IMR-90 (cell line): ENCODE data around the gene ZACN. TPM values are rescaled to one million over a fixed set of nuclear protein-coding genes. Genes with fewer than 3 reads are reported as not detected.

Experiments used
- ATAC-seq: fragments of 200-7000 bp; cut with Tn5 transposase; 2 replicates; pipeline ENCODE4 v1.9.1; 2020; ENCODE audit warnings: low read depth, mild to moderate bottlenecking, moderate library complexity
- BruUV-seq: library from RNA; stranded (reverse); fragments of 400-500 nt; replicated peaks from 2 replicates; lab custom pipeline; 2021; lab: Mats Ljungman, UMichigan
- CTCF ChIA-PET: fragments of 300-600 bp; formaldehyde crosslinking; extraction: SDS; loops from one replicate; lab custom pipeline; 2021; ENCODE audit warnings: antibody characterized with exemption; lab: Yijun Ruan, JAX
- POLR2A ChIA-PET: fragments of 300-600 bp; sonication (Branson Sonifier 250); formaldehyde crosslinking; loops from one replicate; lab custom pipeline; 2022; ENCODE audit warnings: antibody characterized with exemption; ENCODE audit not compliant: unreplicated experiment; lab: Charles Lee
- DNase-seq: peaks from one replicate; pipeline ENCODE4 v3.0.0; 2013
- H2AFZ ChIP-seq: replicated peaks from 2 replicates; pipeline ENCODE3; 2013; ENCODE audit warnings: low read length, mild to moderate bottlenecking; ENCODE audit not compliant: poor library complexity
- H2AK5ac ChIP-seq: 2 replicates; pipeline ENCODE4 v1.6.1; 2013; ENCODE audit warnings: low read depth, low read length, inconsistent platforms
- H2AK9ac ChIP-seq: replicated peaks from 2 replicates; pipeline ENCODE3; 2013; ENCODE audit warnings: mild to moderate bottlenecking, low read depth, low read length, moderate library complexity; ENCODE audit not compliant: poor library complexity
- H2BK120ac ChIP-seq: 2 replicates; pipeline ENCODE4 v1.6.1; 2013; ENCODE audit warnings: low read depth, low read length, inconsistent platforms
- H2BK15ac ChIP-seq: 3 replicates; pipeline ENCODE4 v1.6.1; 2013; ENCODE audit warnings: low read depth, low read length, inconsistent platforms
- H2BK20ac ChIP-seq: 2 replicates; pipeline ENCODE4 v1.6.1; 2013; ENCODE audit warnings: low read depth, mild to moderate bottlenecking, inconsistent platforms, low read length, moderate library complexity
- H2BK5ac ChIP-seq: 2 replicates; pipeline ENCODE4 v1.6.1; 2013; ENCODE audit warnings: mild to moderate bottlenecking, low read depth, low read length, inconsistent platforms; ENCODE audit not compliant: poor library complexity, severe bottlenecking
- H3K14ac ChIP-seq: replicated peaks from 2 replicates; pipeline ENCODE4 v1.6.1; 2013; ENCODE audit warnings: low read depth, low read length, inconsistent platforms
- H3K18ac ChIP-seq: 2 replicates; pipeline ENCODE4 v1.6.1; 2013; ENCODE audit warnings: low read depth, low read length, control low read depth
- H3K23ac ChIP-seq: 2 replicates; pipeline ENCODE4 v1.6.1; 2013; ENCODE audit warnings: low read depth, low read length, inconsistent platforms
- H3K27ac ChIP-seq: 2 replicates; pipeline ENCODE4 v1.5.1; 2013; ENCODE audit warnings: mild to moderate bottlenecking, control low read depth, low read length; ENCODE audit not compliant: insufficient read depth
- H3K27me3 ChIP-seq: 2 replicates; pipeline ENCODE4 v1.6.1; 2013; ENCODE audit warnings: low read length; ENCODE audit not compliant: control insufficient read depth, insufficient read depth
- H3K36me3 ChIP-seq: 2 replicates; pipeline ENCODE4 v1.6.1; 2013; ENCODE audit warnings: low read length, mixed read lengths; ENCODE audit not compliant: control insufficient read depth, insufficient read depth
- H3K4ac ChIP-seq: 2 replicates; pipeline ENCODE4 v1.6.1; 2013; ENCODE audit warnings: low read depth, low read length, inconsistent platforms
- H3K4me1 ChIP-seq: 2 replicates; pipeline ENCODE4 v1.6.1; 2013; ENCODE audit warnings: low read length, mixed read lengths; ENCODE audit not compliant: control insufficient read depth, insufficient read depth
- H3K4me2 ChIP-seq: 2 replicates; pipeline ENCODE4 v1.6.1; 2013; ENCODE audit warnings: low read depth, mild to moderate bottlenecking, control low read depth, low read length, moderate library complexity
- H3K4me3 ChIP-seq: 2 replicates; pipeline ENCODE4 v1.5.1; 2013; ENCODE audit warnings: low read depth, mild to moderate bottlenecking, control low read depth, low read length, moderate library complexity; ENCODE audit not compliant: insufficient read depth
- H3K56ac ChIP-seq: 2 replicates; pipeline ENCODE4 v1.6.1; 2013; ENCODE audit warnings: low read length, inconsistent platforms; ENCODE audit not compliant: insufficient read depth; ENCODE audit errors: extremely low read depth
- H3K79me1 ChIP-seq, 2 experiments: 2 replicates each; pipeline ENCODE4 v1.6.1; 2013; ENCODE audit warnings: low read length in 2 of 2, inconsistent platforms in 1 of 2, low read depth in 1 of 2
- H3K9ac ChIP-seq: 2 replicates; pipeline ENCODE4 v1.6.1; 2013; ENCODE audit warnings: low read depth, low read length, control low read depth
- H3K9me1 ChIP-seq: 2 replicates; pipeline ENCODE4 v1.6.1; 2013; ENCODE audit warnings: low read length, inconsistent platforms; ENCODE audit not compliant: insufficient read depth
- H3K9me3 ChIP-seq: 2 replicates; pipeline ENCODE4 v1.6.1; 2013; ENCODE audit warnings: low read length; ENCODE audit not compliant: control insufficient read depth, insufficient read depth
- H4K20me1 ChIP-seq: 2 replicates; pipeline ENCODE4 v1.6.1; 2013; ENCODE audit warnings: low read length, inconsistent platforms; ENCODE audit not compliant: insufficient read depth
- H4K5ac ChIP-seq: 2 replicates; pipeline ENCODE4 v1.6.1; 2013; ENCODE audit warnings: mild to moderate bottlenecking, low read depth, low read length, control low read depth
- H4K8ac ChIP-seq, 2 experiments: 2 replicates each; pipeline ENCODE4 v1.6.1; 2013; ENCODE audit warnings: low read depth in 2 of 2, low read length in 2 of 2, control low read depth in 1 of 2, inconsistent platforms in 1 of 2
- H4K91ac ChIP-seq: 2 replicates; pipeline ENCODE4 v1.6.1; 2013; ENCODE audit warnings: low read depth, low read length, inconsistent platforms; ENCODE audit not compliant: insufficient read depth
- BHLHE40 ChIP-seq: fragments of 150-350 bp; IDR thresholded peaks from 2 replicates; pipeline ENCODE4 v1.6.1; 2016; ENCODE audit warnings: mild to moderate bottlenecking, low read depth, low read length
- CHD1 ChIP-seq: IDR thresholded peaks from 2 replicates; pipeline ENCODE4 v1.6.1; 2012; ENCODE audit warnings: low read depth, low read length, improper control_type of control experiment
- FOS ChIP-seq: fragments of 150-350 bp; IDR thresholded peaks from 2 replicates; pipeline ENCODE4 v1.6.1; 2016; ENCODE audit warnings: low read depth, low read length
- MAFK ChIP-seq: IDR thresholded peaks from 2 replicates; pipeline ENCODE4 v1.6.1; 2012; ENCODE audit warnings: low read depth, low read length, improper control_type of control experiment
- MAZ ChIP-seq: IDR thresholded peaks from 2 replicates; pipeline ENCODE4 v1.6.1; 2012; ENCODE audit warnings: low read depth, mild to moderate bottlenecking, low read length, improper control_type of control experiment, moderate library complexity, borderline replicate concordance
- MXI1 ChIP-seq: IDR thresholded peaks from 2 replicates; pipeline ENCODE4 v1.6.1; 2012; ENCODE audit warnings: low read depth, mild to moderate bottlenecking, low read length, moderate library complexity, borderline replicate concordance
- NFE2L2 ChIP-seq: fragments of 150-350 bp; IDR thresholded peaks from 2 replicates; pipeline ENCODE4 v1.6.1; 2016; ENCODE audit warnings: low read depth, mild to moderate bottlenecking, low read length
- POLR2A ChIP-seq: IDR thresholded peaks from 2 replicates; pipeline ENCODE4 v1.6.1; 2012; ENCODE audit warnings: mild to moderate bottlenecking, low read depth, low read length
- RAD21 ChIP-seq: IDR thresholded peaks from 2 replicates; pipeline ENCODE4 v1.6.1; 2012; ENCODE audit warnings: low read length, improper control_type of control experiment
- RCOR1 ChIP-seq: IDR thresholded peaks from 2 replicates; pipeline ENCODE4 v1.6.1; 2012; ENCODE audit warnings: mild to moderate bottlenecking, low read length, improper control_type of control experiment; ENCODE audit not compliant: insufficient replicate concordance
- RFX5 ChIP-seq: IDR thresholded peaks from 2 replicates; pipeline ENCODE4 v1.8.0; 2012; ENCODE audit warnings: low read depth, mild to moderate bottlenecking, low read length, moderate library complexity
- SMC3 ChIP-seq: fragments of 150-350 bp; IDR thresholded peaks from 2 replicates; pipeline ENCODE4 v1.6.1; 2016; ENCODE audit warnings: low read depth, mild to moderate bottlenecking, antibody characterized with exemption, low read length, moderate library complexity
- WGBS, 2 experiments: methylation state at CpG; one replicate each; pipeline versions ENCODE4 v1.1.5 to v1.1.7; 2013; ENCODE audit warnings: missing lambda C conversion rate in 2 of 2; ENCODE audit not compliant: insufficient read length in 1 of 2; ENCODE audit errors: extremely low coverage in 2 of 2; 5-methylcytosine and 5-hydroxymethylcytosine counted together
- dilution Hi-C: fragments of 300-500 bp; cut with HindIII; formaldehyde crosslinking; loops from one replicate; pipeline ENCODE4 v1.14.3; 2018; ENCODE audit warnings: low sequenced_read_pairs; ENCODE audit not compliant: unreplicated experiment
- in situ Hi-C: fragments of 300-500 bp; cut with MboI; formaldehyde crosslinking; loops from 3 replicates; pipeline ENCODE4 v1.14.3; 2019; ENCODE audit warnings: low sequenced_read_pairs, inconsistent platforms, mixed read lengths
- intact Hi-C: fragments of 100-400 bp; cut with micrococcal nuclease; formaldehyde crosslinking; loops from 2 replicates; pipeline ENCODE4 v1.10.0; 2022
- polyA plus RNA-seq, 3 experiments: library from polyadenylated mRNA; depleted of rRNA; stranded (reverse); fragments of >200 nt; gene quantifications; 2 replicates each; pipeline ENCODE4 v1.2.3, GENCODE V29; 2012; ENCODE audit warnings: low replicate concordance in 1 of 3
- total RNA-seq: library from RNA; depleted of rRNA; stranded (reverse); fragments of >200 nt; gene quantifications from 2 replicates; pipeline ENCODE4 v1.2.3, GENCODE V29; 2012
- TF ChIP-seq, protein P1 (sequence below): fragments of 150-350 bp; IDR thresholded peaks from 2 replicates; pipeline ENCODE4 v1.6.1; 2016; ENCODE audit warnings: low read depth, mild to moderate bottlenecking, low read length, moderate library complexity, borderline replicate concordance
- TF ChIP-seq, protein P2 (sequence below): conservative IDR thresholded peaks from 2 replicates; pipeline ENCODE4 v1.5.1; 2012; ENCODE audit warnings: mild to moderate bottlenecking, low read depth, low read length, improper control_type of control experiment

The ZACN gene
- total and polyA plus RNA-seq, 2 of the 4 experiments (the other 2 are of a cell fraction): not detected

DNA sequence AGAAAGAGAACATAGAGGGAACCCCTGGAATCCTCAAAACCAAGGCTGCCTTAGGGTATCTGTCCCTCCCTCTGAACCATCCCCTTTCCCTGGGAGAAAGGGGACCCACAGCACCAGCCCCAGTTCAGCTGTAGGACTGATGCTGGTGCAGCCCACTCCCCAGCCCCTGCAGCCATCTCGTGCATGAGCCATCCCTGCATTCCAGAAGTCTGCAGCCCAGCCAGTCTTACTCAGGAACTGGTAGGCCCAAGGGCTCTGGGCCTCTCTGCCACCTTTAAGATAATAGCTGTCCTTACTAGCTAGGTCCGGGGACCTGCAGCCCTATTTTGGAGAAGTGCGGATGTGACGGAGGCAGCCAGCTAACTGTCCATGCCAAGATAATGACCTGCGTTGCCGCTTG is 45.8 kb upstream of the ZACN start:
- TF ChIP-seq POLR2A (no peak), RAD21 (no peak), RCOR1 (no peak), MXI1 (no peak), MAFK (no peak), SMC3 (no peak), BHLHE40 (no peak), RFX5 (no peak), NFE2L2 (no peak), FOS (no peak), MAZ (no peak), CHD1 (no peak)
- TF ChIP-seq, protein P1, sequence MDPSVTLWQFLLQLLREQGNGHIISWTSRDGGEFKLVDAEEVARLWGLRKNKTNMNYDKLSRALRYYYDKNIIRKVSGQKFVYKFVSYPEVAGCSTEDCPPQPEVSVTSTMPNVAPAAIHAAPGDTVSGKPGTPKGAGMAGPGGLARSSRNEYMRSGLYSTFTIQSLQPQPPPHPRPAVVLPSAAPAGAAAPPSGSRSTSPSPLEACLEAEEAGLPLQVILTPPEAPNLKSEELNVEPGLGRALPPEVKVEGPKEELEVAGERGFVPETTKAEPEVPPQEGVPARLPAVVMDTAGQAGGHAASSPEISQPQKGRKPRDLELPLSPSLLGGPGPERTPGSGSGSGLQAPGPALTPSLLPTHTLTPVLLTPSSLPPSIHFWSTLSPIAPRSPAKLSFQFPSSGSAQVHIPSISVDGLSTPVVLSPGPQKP: no peak
- TF ChIP-seq, protein P2, sequence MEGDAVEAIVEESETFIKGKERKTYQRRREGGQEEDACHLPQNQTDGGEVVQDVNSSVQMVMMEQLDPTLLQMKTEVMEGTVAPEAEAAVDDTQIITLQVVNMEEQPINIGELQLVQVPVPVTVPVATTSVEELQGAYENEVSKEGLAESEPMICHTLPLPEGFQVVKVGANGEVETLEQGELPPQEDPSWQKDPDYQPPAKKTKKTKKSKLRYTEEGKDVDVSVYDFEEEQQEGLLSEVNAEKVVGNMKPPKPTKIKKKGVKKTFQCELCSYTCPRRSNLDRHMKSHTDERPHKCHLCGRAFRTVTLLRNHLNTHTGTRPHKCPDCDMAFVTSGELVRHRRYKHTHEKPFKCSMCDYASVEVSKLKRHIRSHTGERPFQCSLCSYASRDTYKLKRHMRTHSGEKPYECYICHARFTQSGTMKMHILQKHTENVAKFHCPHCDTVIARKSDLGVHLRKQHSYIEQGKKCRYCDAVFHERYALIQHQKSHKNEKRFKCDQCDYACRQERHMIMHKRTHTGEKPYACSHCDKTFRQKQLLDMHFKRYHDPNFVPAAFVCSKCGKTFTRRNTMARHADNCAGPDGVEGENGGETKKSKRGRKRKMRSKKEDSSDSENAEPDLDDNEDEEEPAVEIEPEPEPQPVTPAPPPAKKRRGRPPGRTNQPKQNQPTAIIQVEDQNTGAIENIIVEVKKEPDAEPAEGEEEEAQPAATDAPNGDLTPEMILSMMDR: no peak
- H3K56ac ChIP-seq: no peak overlapping the region
- H3K4ac ChIP-seq: no peak overlapping the region
- H4K8ac ChIP-seq: no peak overlapping the region
- H4K20me1 ChIP-seq: no peaks in the 10 kb centered on the region
- ChIA-PET CTCF (no interaction called here), POLR2A (no interaction called here)
- H2AK5ac ChIP-seq: no peak overlapping the region
- intact Hi-C loops (no loop called here), in situ Hi-C loops (no loop called here), dilution Hi-C loops (no loop called here)
- no peak overlapping the region for H2AK9ac ChIP-seq
- ATAC-seq (no peak), DNase-seq (no peak)
- no peak overlapping the region for H2AFZ ChIP-seq
- BruUV-seq: no TSS peak
- H3K9ac ChIP-seq: no peak overlapping the region
- no peak overlapping the region for H3K27ac ChIP-seq
- no peak overlapping the region for H2BK20ac ChIP-seq
- H3K4me2 ChIP-seq: no peak overlapping the region
- H2BK5ac ChIP-seq: no peak overlapping the region
- 93% methylated on average over 3 of the region's 6 CpGs; no CpG with 5 or more reads in 1 of the 2 experiments for whole genome bisulfite sequencing, 2 experiments
- H3K9me3 ChIP-seq: no peaks in the 10 kb centered on the region
- H3K9me1 ChIP-seq: no peaks in the 10 kb centered on the region; the same call in 1 of the 2 replicates
- no peak overlapping the region for H3K18ac ChIP-seq
- H4K91ac ChIP-seq: no peak overlapping the region
- no peak overlapping the region for H3K23ac ChIP-seq
- H3K79me1 ChIP-seq: no peaks in the 10 kb centered on the region
- peaks cover 2% of the 10 kb centered on the region; the same call in 1 of the 2 replicates for H3K4me1 ChIP-seq
- H3K36me3 ChIP-seq: peaks cover 3% of the 10 kb centered on the region; the same call in 1 of the 2 replicates
- H3K14ac ChIP-seq: no peak overlapping the region
- H3K4me3 ChIP-seq: no peak overlapping the region
- no peak overlapping the region for H4K5ac ChIP-seq
- H3K27me3 ChIP-seq: no peaks in the 10 kb centered on the region
- H2BK15ac ChIP-seq: no peak overlapping the region
- H2BK120ac ChIP-seq: no peak overlapping the region
